HS-5 (cell line): ENCODE data around the gene CD163.
"Not testable (repeated sequence)": the region's sequence is repeated elsewhere in the genome, so short reads cannot be mapped to it uniquely, and the experiment has no call there.

ENCODE experiments used
- DNase-seq: peaks from one replicate; pipeline ENCODE4 v3.0.0-alpha.2; 2012; ENCODE audit warnings: low read depth

CD163 gene

GRCh38 chr12:7450667-7451066, 52.9 kb downstream of the CD163 start:
- no peak for DNase-seq

- DNase-seq, result no peak
These were observed 55.5 kb downstream of the CD163 start for GRCh38 chr12:7448099-7448498.

GRCh38 chr12:7444537-7444936, 59.0 kb downstream of the CD163 start:
- no peak for DNase-seq

- no peak for DNase-seq
These were observed 59.5 kb downstream of the CD163 start, which contains the start of gene CD163L1 for GRCh38 chr12:7444076-7444475. Gene CD163L1 (minus strand): TSS chr12:7444153. CDS start chr12:7444127, 26 bp downstream.

- DNase-seq, result no peak
These were observed 62.4 kb downstream of the CD163 start for GRCh38 chr12:7441216-7441615.

GRCh38 chr12:7439579-7440505, 63.7 kb downstream of the CD163 start:
- DNase-seq, result no peak

- DNase-seq, result not testable (repeated sequence)
These were observed 65.1 kb downstream of the CD163 start for GRCh38 chr12:7438291-7438995.

GRCh38 chr12:7437494-7437893, 66.1 kb downstream of the CD163 start:
- not testable (repeated sequence) for DNase-seq

GRCh38 chr12:7434670-7435069, 68.9 kb downstream of the CD163 start:
- DNase-seq, result no peak

- peak; percentile 81 for DNase-seq
These were observed 70.2 kb downstream of the CD163 start for GRCh38 chr12:7433276-7433822.

- DNase-seq, result peak; percentile 37
These were observed 71.4 kb downstream of the CD163 start for GRCh38 chr12:7431993-7432685.
